Cardiac muscle cell (in vitro differentiated cells and primary cell): Measurements from ENCODE around the gene GPC5. TPM values are rescaled to one million over a fixed set of nuclear protein-coding genes. Genes with fewer than 3 reads are reported as not detected.
A peak's percentile ranks its signal among the peaks of the same experiment; 100 is the strongest.

ENCODE experiments used
- DNase-seq, 2 donors: peaks; one replicate each; pipeline versions ENCODE4 v3.0.0 to v3.0.0-alpha.2; 2010 to 2017; ENCODE audit warnings: low read depth in 1 of 2, low spot score in 1 of 2
- H3K27ac ChIP-seq: fragments of 200-600 bp; sonication (generic); 2 replicates; pipeline ENCODE4 v1.5.1; 2016
- H3K27me3 ChIP-seq: fragments of 200-600 bp; sonication (generic); 2 replicates; pipeline ENCODE4 v1.6.0; 2016; ENCODE audit warnings: control low read depth
- H3K36me3 ChIP-seq: fragments of 200-600 bp; sonication (generic); 2 replicates; pipeline ENCODE4 v1.5.1; 2016; ENCODE audit warnings: control low read depth
- H3K4me1 ChIP-seq: fragments of 200-600 bp; sonication (generic); 2 replicates; pipeline ENCODE4 v1.8.1; 2017; ENCODE audit warnings: low read depth, mild to moderate bottlenecking, mixed run types
- H3K4me3 ChIP-seq: fragments of 200-600 bp; sonication (generic); 2 replicates; pipeline ENCODE4 v1.5.1; 2016; ENCODE audit warnings: mild to moderate bottlenecking
- H3K9me3 ChIP-seq: fragments of 200-600 bp; sonication (generic); 2 replicates; pipeline ENCODE4 v1.5.1; 2017; ENCODE audit warnings: low read depth, mild to moderate bottlenecking, control low read depth
- CTCF ChIP-seq: IDR thresholded peaks from 2 replicates; pipeline ENCODE4 v1.5.1; 2012; ENCODE audit warnings: low read depth, mild to moderate bottlenecking, low read length
- polyA plus RNA-seq: library from polyadenylated mRNA; unstranded; fragments of >200 nt; fragmentation: Nextera tagmentation; extraction: Ambion mirVana; gene quantifications from 2 replicates; pipeline ENCODE4 v1.2.1, GENCODE V29; 2016
- total RNA-seq: library from RNA; depleted of rRNA; stranded (reverse); fragments of >200 nt; gene quantifications from 2 replicates; pipeline ENCODE4 v1.2.3, GENCODE V29; 2016

Gene GPC5
- total and polyA plus RNA-seq, 2 experiments from 2014 or later = 0.97 to 3.3 TPM

GRCh38 chr13:92044351-92044750 lies 645.9 kb downstream of the GPC5 start:
- no peak for TF ChIP-seq CTCF
- Histone ChIP-seq H3K4me1 (no peaks in the 10 kb centered on the region), H3K27ac (no peak overlapping the region), H3K9me3 (no peaks in the 10 kb centered on the region), H3K36me3 (no peaks in the 10 kb centered on the region), H3K4me3 (no peak overlapping the region), H3K27me3 (no peaks in the 10 kb centered on the region)
- no peak for DNase-seq

- Histone ChIP-seq H3K4me3 (no peak overlapping the region), H3K4me1 (no peaks in the 10 kb centered on the region), H3K27me3 (no peaks in the 10 kb centered on the region), H3K9me3 (no peaks in the 10 kb centered on the region), H3K36me3 (no peaks in the 10 kb centered on the region), H3K27ac (no peak overlapping the region)
- no peak for TF ChIP-seq CTCF
- no peak for DNase-seq
Measured at GRCh38 chr13:92054389-92054788, 656.0 kb downstream of the GPC5 start.

GRCh38 chr13:92074658-92075057 lies 676.2 kb downstream of the GPC5 start:
- Histone ChIP-seq H3K4me1 (no peaks in the 10 kb centered on the region), H3K27ac (no peak overlapping the region), H3K27me3 (no peaks in the 10 kb centered on the region), H3K36me3 (no peaks in the 10 kb centered on the region), H3K4me3 (no peak overlapping the region), H3K9me3 (no peaks in the 10 kb centered on the region)
- peak; percentile 45 for TF ChIP-seq CTCF
- DNase-seq = peak; percentile 22 to 43

GRCh38 chr13:92097337-92097903 lies 699.0 kb downstream of the GPC5 start:
- no peak overlapping the region for H3K27ac ChIP-seq
- DNase-seq = peak in 1 of 2 donors; percentile 62
- H3K4me3 ChIP-seq = no peak overlapping the region

GRCh38 chr13:92101801-92102200 lies 703.4 kb downstream of the GPC5 start:
- H3K27ac ChIP-seq = no peak overlapping the region
- H3K27me3 ChIP-seq = no peaks in the 10 kb centered on the region
- H3K36me3 ChIP-seq = no peaks in the 10 kb centered on the region
- no peak for TF ChIP-seq CTCF
- H3K4me1 ChIP-seq = no peaks in the 10 kb centered on the region
- peak in 1 of 2 donors; percentile 31 for DNase-seq
- no peak overlapping the region for H3K4me3 ChIP-seq
- H3K9me3 ChIP-seq = no peaks in the 10 kb centered on the region

More at GRCh38 chr13:92097337-92097903, 699.0 kb downstream of the GPC5 start:
- TF ChIP-seq CTCF = no peak
- Histone ChIP-seq H3K27me3 (no peaks in the 10 kb centered on the region), H3K36me3 (no peaks in the 10 kb centered on the region), H3K9me3 (no peaks in the 10 kb centered on the region), H3K4me1 (no peaks in the 10 kb centered on the region)
